Activated T-cell treated with anti-CD3 and anti-CD28 coated beads for 48 hours (primary cell): ENCODE measurements around the gene ACBD3.

ENCODE experiments used
- DNase-seq: peaks from one replicate; pipeline ENCODE4 v3.0.0-alpha.2; 2020; ENCODE audit warnings: low read depth

Gene ACBD3

DNA sequence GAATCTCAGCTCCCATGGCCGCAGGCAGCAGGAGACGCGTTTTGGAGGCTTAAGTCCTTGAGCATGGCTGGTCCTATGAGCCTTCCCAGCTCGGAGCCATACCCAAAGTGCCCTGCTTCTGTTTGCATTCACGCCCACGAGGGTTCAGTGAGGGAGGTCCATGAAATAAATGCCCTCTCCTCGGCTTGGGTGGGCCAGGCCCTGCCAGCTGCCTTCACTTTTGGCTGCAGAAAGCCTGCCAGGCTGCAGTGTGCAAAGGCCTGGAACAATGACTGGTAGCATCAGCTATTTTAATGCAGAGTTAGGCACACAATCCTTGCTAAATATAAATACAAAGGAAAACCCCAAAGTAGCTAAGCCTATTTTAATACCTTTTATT lies 74.7 kb downstream of the ACBD3 start:
- no peak for DNase-seq

DNA sequence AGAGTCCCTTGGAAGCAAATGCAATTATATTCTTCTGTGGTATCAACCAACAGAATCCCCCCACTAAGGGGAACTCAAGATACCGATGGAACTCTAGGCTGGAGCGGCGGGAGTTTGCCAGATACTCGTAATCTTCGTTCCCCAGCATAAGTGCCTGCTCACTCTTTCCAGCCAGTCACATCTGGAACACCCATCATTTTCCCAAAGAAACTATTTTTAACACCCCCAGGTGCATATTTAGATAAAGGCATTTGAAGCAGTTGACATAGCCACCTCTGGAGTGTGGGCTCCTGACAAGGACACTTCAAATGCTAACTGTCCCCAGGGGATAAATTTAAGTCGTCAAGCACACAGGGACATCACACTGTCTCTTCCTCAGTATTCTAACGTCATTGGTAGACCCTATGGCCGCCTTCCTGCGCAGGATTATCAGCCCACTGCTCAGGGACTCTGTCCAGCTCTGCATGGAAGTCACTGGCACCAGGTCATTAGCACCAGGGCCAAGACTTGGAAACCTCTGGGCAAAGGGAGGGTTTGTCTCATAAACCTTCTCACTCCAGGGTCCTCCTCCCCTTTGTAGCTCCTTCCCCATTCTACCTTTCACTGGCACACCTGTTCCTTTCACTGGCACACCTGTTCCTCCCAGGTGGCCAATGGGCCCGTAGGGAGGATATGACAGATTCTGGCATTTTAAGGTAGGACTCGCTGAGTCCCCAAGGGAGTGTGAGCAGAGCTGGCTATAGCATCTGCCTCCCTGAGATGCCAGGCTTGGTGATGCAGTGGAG lies 75.3 kb downstream of the ACBD3 start:
- DNase-seq: no peak

DNA sequence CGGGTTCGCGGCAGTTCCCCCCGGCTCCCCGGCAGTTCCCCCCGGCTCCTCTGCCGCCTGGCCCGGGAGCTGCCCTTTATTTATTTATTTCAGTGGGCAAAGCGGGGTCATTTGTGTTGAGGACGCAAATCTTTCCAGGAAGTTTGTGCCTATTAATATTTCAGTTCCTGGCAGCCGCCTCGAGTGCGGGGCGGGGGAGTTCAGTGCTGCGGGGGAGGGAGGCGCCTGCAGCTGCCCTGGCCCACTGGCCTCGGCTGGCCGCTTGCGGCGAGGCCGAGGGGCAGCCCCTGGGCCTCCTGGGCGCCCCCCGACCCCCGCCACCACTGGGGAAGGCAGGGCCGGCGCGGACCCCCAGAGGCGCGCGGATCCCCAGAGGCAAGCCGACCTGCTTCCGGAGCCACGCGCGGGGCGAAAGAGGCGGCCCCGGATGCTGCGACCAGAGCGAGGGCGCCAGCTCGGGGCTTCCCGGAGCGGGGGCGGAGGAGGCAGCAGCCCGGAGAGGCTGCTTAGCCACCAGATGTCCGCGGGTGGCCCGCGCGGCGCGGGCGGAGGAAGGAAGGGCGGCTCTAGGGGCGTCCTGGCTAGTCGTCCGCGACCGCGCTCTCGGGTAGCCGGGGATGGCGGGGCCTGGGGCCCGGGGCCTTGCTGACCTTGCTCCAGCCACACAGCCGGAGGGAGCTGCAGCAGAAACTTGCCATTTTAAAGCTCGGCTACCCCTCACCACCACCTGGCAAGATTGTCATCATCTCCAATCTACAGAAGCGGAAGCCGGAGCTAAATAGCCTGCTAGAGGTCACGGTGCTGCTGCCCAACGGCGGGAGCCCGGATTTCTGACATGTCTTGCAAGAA lies 76.1 kb downstream of the ACBD3 start:
- peak; percentile 67 for DNase-seq

DNA sequence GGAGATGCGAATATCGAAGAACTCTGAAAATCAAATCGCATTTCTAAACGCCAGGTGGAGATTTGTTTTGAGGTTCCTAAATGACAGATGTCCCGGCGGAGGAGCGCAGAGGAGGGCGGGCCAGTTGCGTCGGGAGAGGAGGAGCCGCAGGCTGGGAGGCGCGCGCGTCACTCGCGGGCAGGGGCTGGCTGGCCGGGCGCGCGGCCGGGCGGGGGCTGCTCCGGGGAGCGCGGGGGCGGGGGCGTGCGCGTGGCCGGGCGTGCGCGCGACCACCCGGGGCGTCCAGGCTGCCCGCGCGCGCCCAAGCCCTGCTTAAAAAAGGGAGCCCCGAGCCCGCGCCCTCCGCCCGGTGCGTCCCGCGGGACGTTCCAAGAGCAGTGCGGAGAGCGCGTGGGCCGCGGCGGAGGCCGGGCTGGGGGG lies 76.7 kb downstream of the ACBD3 start:
- DNase-seq: peak; percentile 84

DNA sequence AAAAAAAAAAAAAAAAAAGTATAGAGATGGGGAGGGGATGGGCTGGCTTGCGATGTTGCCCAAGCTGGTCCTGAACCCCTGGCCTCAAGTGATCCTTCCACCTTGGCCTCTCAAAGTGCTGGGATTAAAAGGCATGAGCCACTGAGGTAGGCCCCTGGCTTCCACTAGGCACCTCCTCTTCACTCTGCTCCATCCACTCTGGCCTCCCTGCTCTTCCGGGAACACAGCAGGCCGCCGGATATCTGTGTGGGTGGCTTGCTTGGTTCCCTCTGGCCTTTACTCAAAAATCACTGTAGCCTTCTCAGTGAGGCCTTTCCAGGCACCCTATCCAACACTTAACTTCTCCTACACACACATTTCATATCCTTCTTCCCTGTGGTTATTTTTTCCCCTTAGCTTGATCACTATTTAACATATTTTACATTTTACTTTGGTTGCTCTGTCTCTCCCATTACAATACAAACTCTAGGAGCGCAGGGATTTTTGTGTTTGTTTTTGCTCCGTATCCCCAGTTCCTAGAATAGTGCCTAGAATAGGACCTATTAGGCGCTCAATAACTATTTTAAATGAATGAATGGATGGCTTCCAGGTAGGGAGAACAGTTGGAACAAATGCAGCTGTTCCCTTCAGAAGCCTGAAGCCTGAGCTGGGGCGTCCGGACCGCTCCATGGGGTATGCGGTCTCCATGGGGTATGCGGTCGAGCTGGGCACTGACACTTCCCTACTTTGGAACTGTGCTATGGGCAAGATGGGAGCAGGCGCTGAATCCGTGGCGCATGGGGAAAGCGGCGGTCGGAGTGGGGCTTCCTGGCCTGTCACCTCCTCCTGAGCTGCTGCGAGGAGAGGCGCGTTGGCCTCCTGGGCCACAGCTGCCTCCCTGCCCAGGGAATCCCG lies 77.4 kb downstream of the ACBD3 start:
- no peak for DNase-seq

DNA sequence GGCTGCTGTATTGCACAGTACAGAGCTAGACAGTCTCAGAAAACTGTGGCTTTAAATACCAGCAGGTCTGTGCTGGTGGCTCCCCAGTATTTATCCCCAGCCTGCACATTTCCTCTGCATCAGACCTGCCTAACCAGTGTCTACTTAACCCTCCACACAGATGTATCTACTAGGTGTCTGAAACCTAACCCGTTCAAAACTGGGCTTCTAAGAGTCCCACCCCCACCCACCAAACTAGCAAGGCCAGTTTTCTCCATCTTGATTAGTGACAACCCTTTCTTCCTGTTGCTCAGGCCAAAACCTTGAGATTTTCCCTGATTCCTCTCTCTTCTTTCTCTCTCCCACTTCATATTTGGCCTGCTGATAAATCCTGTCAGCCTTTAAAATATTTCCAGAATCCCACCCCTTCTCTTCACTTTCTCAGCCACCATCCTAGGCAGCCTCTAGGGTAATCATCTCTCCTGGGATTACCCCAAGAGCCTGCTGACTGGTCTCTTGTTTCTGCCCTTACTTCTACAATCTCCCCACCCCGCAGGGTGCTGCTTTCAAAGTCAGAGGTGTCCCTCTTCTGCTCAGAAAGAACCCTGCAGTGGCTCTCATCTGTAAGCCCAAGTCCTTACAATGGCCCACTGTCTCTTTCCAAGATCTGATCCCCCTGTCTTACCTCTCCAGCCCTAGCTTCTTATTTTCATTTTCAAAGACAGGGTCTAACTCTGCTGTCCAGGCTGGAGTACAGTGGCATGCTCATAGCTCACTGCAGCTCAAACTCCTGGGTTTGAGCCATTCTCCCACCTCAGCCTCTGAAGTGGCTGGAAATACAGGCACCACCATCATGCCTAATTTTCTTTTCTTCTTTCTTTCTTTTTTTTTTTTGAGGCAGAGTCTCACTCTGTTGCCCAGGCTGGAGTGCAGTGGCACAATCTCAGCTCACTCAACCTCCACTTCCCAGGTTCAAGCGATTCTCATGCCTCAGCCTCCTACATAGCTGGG lies 78.8 kb downstream of the ACBD3 start:
- DNase-seq: no peak

DNA sequence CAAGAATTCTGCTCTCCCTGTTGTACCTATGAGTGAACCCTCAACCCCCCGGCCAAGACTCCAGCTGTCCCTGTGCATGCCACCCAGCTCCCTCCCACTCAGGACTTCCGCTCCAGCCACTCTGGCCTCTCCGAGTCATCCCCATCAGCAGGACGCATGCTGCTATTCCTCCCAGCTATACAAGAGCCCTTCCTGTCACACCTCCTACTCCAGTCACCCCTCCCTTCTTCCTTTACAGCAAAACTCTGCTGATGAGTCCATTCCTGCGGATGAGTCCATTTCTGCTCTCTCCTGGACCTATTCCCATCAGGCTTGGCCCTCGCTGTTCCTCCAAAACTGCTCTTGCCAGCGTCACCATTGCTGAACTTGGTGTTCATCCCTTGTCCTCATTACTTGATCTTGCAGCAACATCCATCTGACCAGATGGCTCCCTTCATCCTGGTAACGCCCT lies 81.8 kb downstream of the ACBD3 start:
- no peak for DNase-seq

DNA sequence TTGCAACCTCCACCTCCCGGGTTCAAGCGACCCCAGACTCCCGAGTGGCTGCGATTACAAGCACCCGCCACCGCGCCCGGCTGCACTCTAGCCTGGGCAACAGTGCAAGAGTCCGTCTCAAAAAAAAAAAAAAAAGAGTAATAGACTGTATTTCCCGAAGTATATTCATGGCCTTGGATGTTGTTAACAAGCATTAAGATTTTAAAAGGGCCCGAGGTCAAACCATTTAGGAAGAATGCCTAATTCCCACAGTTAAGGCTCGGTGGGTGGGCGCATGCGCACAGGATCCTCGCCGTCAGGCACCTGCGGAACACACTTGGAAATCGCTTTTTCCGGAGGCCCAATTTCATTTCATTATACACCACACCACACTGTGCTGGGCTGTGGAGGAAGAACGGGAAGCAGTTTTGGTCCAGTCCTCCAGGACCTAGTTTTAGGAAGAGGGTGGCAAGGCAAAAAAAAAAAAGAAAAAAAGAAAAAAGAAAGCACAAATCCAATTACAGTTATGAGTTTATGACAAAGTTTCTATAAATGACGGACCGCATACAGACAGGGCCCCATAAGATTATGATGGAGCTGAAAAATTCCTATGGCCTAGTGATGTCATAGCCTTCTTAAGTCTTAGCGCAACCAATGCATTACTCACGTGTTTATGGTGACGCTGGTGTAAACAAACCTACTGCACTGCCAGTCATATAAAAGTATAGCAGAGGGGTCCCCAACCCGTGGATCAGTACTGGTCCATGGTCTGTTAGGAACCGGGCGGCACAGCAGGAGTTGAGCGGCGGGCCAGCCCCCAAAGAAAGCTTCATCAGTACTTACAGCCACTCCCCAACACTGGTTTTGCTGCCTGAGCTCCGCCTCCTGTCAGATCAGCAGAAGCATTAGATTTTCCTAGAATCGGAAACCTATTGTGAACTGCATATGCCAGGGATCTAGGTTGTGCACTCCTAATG lies 85.8 kb downstream of the ACBD3 start:
- no peak for DNase-seq

DNA sequence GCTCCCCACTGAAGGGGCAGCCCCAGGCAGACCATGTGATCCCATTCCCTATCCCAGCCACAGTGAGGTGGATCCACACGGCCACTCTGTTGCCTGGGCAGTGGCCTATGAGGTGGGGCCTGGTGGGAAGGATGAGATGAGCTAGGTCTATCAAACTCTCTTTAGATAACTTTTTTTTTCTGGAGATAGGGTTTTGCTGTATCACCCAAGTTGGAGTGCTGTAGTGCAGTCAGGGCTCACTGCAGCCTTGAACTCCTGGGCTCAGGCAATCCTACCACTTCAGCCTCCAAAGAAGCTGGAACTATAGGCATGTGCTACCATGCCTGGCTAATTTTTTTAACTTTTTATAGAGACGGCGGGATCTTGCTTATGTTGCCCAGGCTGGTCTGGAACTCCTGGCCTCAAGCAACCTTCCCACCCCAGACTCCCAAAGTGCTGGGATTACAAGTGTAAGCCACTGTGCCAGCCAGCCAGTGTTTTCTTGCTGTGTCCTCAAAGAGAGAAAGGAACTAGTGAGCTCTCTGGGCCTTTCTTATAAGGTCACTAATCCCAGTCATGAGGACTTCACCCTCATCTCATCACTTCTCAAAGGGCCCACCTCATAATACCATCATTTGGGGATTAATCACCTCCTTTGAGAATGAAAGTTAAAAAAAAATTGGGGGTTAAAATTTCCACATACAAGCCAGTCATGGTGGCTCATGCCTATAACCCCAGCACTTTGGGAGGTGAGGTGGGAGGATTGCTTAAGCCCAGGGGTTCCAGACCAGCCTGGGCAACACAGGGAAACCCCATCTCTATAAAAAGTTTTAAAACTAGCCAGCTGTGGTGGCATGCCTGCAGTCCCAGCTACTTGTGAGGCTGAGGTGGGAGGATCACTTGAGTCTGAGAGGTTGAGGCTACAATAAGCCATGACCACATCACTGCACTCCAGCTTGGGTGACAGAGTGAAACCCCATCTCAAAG lies 87.4 kb downstream of the ACBD3 start:
- no peak for DNase-seq

DNA sequence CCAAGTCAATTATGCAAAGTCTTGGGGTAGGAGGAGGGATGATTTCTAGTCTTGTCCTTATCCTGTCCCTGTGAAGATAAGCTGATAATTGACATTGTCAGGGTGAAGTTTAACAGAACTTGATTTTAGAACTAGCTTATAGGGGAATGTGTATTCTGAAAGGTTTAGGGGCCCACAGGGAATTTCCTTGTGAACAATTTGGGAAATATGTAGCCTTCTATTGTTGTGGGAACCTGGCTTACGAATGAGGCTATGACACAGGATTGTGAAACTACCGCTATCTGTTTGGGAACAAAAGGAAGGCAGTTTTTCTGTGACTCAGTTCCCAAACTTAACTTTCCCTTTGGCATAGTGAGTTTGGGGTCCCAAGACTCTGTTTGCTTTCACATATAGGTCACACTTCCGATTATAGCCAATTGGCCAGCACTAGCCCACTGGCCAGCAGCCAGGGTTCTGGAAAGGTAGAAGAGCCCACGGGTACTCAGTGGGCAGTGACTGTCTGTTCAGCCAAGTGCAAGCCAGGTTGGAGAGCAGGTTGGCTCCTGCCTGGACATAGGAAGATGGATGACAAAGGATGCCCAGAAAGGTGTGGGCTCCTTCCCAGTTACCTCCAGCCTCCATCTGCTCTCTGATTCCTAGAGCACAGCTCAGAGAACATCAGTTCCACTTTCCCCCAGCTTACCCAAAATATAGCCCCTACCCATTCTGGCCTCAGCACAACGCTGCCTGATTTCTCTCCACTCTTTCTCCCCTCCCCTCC lies 88.5 kb downstream of the ACBD3 start:
- no peak for DNase-seq

DNA sequence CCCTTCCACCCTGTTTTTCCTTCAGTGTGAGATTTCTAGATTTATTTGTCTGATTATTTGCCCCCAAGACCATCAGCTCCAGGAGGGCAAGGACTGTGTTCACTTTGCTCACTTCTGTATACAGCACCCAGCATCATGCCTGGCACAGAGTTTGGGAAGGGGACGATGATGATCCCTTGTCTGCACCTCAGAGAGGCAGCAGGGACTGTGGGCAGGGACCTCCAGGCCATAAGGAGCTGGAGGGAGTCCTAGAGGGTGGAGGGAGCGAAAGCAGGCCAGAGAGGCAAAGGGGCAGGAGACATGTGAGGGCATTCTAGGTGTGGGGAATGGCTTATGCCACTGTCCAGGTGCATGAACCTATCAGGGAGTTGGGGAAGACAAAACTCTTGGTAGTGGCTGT lies 91.3 kb downstream of the ACBD3 start:
- DNase-seq: no peak
